SK-N-SH (cell line): ENCODE data around the gene KBTBD3. TPM values are rescaled to one million over a fixed set of nuclear protein-coding genes. Genes with fewer than 3 reads are reported as not detected.

ENCODE experiments used
- CTCF ChIA-PET: fragments of 300-600, 350-600 bp; formaldehyde crosslinking; extraction: SDS; loops from one replicate; lab custom pipeline; 2021; lab: Yijun Ruan, JAX
- POLR2A ChIA-PET: fragments of 350-600 bp; sonication (Branson Sonifier 250); formaldehyde crosslinking; extraction: SDS; loops from one replicate; lab custom pipeline; 2020; ENCODE audit warnings: antibody characterized with exemption, inconsistent platforms; lab: Yijun Ruan, JAX
- DNase-seq: peaks from one replicate; pipeline ENCODE4 v3.0.0; 2012
- H2AFZ ChIP-seq: fragments of 200-600 bp; sonication (generic); 2 replicates; pipeline ENCODE4 v1.8.1; 2016; ENCODE audit warnings: antibody characterized with exemption, mild to moderate bottlenecking, low read depth
- H3F3A ChIP-seq: fragments of 200-600 bp; sonication (generic); replicated peaks from 2 replicates; pipeline ENCODE3; 2016; ENCODE audit warnings: antibody characterized with exemption, mild to moderate bottlenecking; ENCODE audit not compliant: insufficient read depth
- H3K27ac ChIP-seq, 2 experiments: fragments of 200-500 bp in 1 of 2; fragments of 200-600 bp in 1 of 2; sonication (Bioruptor generic) in 1 of 2; sonication (generic), shearing (Covaris generic) in 1 of 2; 2 replicates each; pipeline versions ENCODE4 v1.5.1 to v1.6.1; 2014 to 2016; ENCODE audit warnings: low read depth in 2 of 2, inconsistent platforms in 1 of 2, low read length in 1 of 2, mild to moderate bottlenecking in 1 of 2, mixed read lengths in 1 of 2
- H3K27me3 ChIP-seq: fragments of 200-600 bp; sonication (generic), shearing (Covaris generic); 2 replicates; pipeline ENCODE4 v1.6.1; 2016; ENCODE audit warnings: mixed run types; ENCODE audit not compliant: insufficient read depth
- H3K36me3 ChIP-seq, 2 experiments: fragments of 200-500 bp in 1 of 2; fragments of 200-600 bp in 1 of 2; sonication (Bioruptor generic) in 1 of 2; sonication (generic) in 1 of 2; replicated peaks in 1 of 2; 2 replicates each; pipeline versions ENCODE3 to v1.5.1; 2014 to 2016; ENCODE audit warnings: low read length in 1 of 2, mild to moderate bottlenecking in 1 of 2; ENCODE audit not compliant: insufficient read depth in 2 of 2, control insufficient read depth in 1 of 2
- H3K4me1 ChIP-seq, 2 experiments: fragments of 200-500 bp in 1 of 2; fragments of 200-600 bp in 1 of 2; sonication (Bioruptor generic) in 1 of 2; sonication (generic), shearing (Covaris generic) in 1 of 2; 2 replicates each; pipeline versions ENCODE4 v1.5.1 to v1.6.1; 2014 to 2016; ENCODE audit warnings: low read depth in 1 of 2, low read length in 1 of 2, mixed run types in 1 of 2; ENCODE audit not compliant: insufficient read depth in 2 of 2, control insufficient read depth in 1 of 2
- H3K4me2 ChIP-seq: fragments of 200-600 bp; sonication (generic), shearing (Covaris generic); 2 replicates; pipeline ENCODE4 v1.6.1; 2017; ENCODE audit warnings: mixed run types
- H3K4me3 ChIP-seq, 2 experiments: fragments of 200-500 bp in 1 of 2; fragments of 200-600 bp in 1 of 2; sonication (Bioruptor generic) in 1 of 2; sonication (generic), shearing (Covaris generic) in 1 of 2; 2 replicates each; pipeline versions ENCODE4 v1.5.1 to v1.8.1; 2014 to 2016; ENCODE audit warnings: low read depth in 2 of 2, inconsistent platforms in 1 of 2, low read length in 1 of 2, mild to moderate bottlenecking in 1 of 2, mixed read lengths in 1 of 2, moderate library complexity in 1 of 2
- H3K79me2 ChIP-seq: fragments of 200-600 bp; sonication (generic); 2 replicates; pipeline ENCODE4 v1.8.1; 2017; ENCODE audit warnings: mild to moderate bottlenecking; ENCODE audit not compliant: insufficient read depth
- H3K9ac ChIP-seq: fragments of 200-600 bp; sonication (generic); 2 replicates; pipeline ENCODE4 v1.6.1; 2017; ENCODE audit warnings: mixed run types
- H3K9me2 ChIP-seq: fragments of 200-600 bp; sonication (generic); 2 replicates; pipeline ENCODE4 v1.6.1; 2017; ENCODE audit warnings: mixed run types
- H3K9me3 ChIP-seq: fragments of 200-600 bp; sonication (generic); 2 replicates; pipeline ENCODE4 v1.6.1; 2017; ENCODE audit warnings: mixed run types, mild to moderate bottlenecking, moderate library complexity
- H4K20me1 ChIP-seq: fragments of 200-600 bp; sonication (generic); 2 replicates; pipeline ENCODE4 v1.6.1; 2017; ENCODE audit warnings: mild to moderate bottlenecking, mixed run types; ENCODE audit not compliant: insufficient read depth
- CTCF ChIP-seq: fragments of 200-600 bp; sonication (generic); IDR thresholded peaks from 2 replicates; pipeline ENCODE4 v1.6.1; 2017; ENCODE audit warnings: antibody characterized with exemption, mild to moderate bottlenecking, moderate library complexity
- GABPA ChIP-seq: IDR thresholded peaks from 2 replicates; pipeline ENCODE4 v1.4.0; 2012; ENCODE audit warnings: low read depth, mild to moderate bottlenecking
- GATA2 ChIP-seq: sonication (generic); formaldehyde crosslinking; IDR thresholded peaks from 2 replicates; pipeline ENCODE4 v1.5.0; 2020; ENCODE audit warnings: mild to moderate bottlenecking, missing genetic modification reagents
- IRF3 ChIP-seq: fragments of 150-350 bp; IDR thresholded peaks from 2 replicates; pipeline ENCODE4 v1.6.1; 2016; ENCODE audit warnings: mild to moderate bottlenecking, low read depth, low read length
- JUND ChIP-seq: IDR thresholded peaks from 2 replicates; pipeline ENCODE4 v1.4.0; 2012
- MXI1 ChIP-seq: IDR thresholded peaks from 2 replicates; pipeline ENCODE4 v1.6.1; 2012; ENCODE audit warnings: mild to moderate bottlenecking, low read depth, low read length, improper control_type of control experiment
- RAD21 ChIP-seq: IDR thresholded peaks from 2 replicates; pipeline ENCODE4 v1.6.1; 2012; ENCODE audit warnings: mild to moderate bottlenecking, low read length
- RCOR1 ChIP-seq: fragments of 150-350 bp; IDR thresholded peaks from 2 replicates; pipeline ENCODE4 v1.6.1; 2017; ENCODE audit warnings: antibody characterized with exemption, low read length
- REST ChIP-seq: IDR thresholded peaks from 2 replicates; pipeline ENCODE4 v1.6.1; 2012; ENCODE audit warnings: mild to moderate bottlenecking, low read depth, low read length, moderate library complexity
- RFX5 ChIP-seq: IDR thresholded peaks from 2 replicates; pipeline ENCODE4 v1.6.1; 2012; ENCODE audit warnings: mild to moderate bottlenecking, improper control_type of control experiment, low read length
- TAF1 ChIP-seq: IDR thresholded peaks from 2 replicates; pipeline ENCODE4 v1.6.1; 2012; ENCODE audit warnings: low read depth, mild to moderate bottlenecking, low read length, moderate library complexity, borderline replicate concordance
- TCF12 ChIP-seq: IDR thresholded peaks from 2 replicates; pipeline ENCODE4 v1.4.0; 2012
- USF2 ChIP-seq: fragments of 150-350 bp; IDR thresholded peaks from 2 replicates; pipeline ENCODE4 v1.6.1; 2017; ENCODE audit warnings: antibody characterized with exemption, low read length, low read depth, borderline replicate concordance
- ZBTB33 ChIP-seq: IDR thresholded peaks from 2 replicates; pipeline ENCODE4 v1.4.0; 2012; ENCODE audit warnings: low read depth, borderline replicate concordance
- WGBS: methylation state at CpG from one replicate; pipeline ENCODE4 v1.1.6; 2017; ENCODE audit warnings: low lambda C conversion rate; 5-methylcytosine and 5-hydroxymethylcytosine counted together
- polyA plus RNA-seq, 3 experiments: library from polyadenylated mRNA; depleted of rRNA; stranded (reverse); fragments of >200 nt; gene quantifications; 2 replicates each; pipeline ENCODE4 v1.2.3, GENCODE V29; 2012

Gene KBTBD3
- polyA plus RNA-seq, 1 of the 3 experiments (the other 2 are of a cell fraction) = 1.9 TPM

GRCh38 chr11:106031202-106031810 lies 45.8 kb downstream of the KBTBD3 start:
- no peak overlapping the region for H3K9ac ChIP-seq
- no peaks in the 10 kb centered on the region for H3K9me2 ChIP-seq
- no peak overlapping the region for H3K4me2 ChIP-seq
- H3K9me3 ChIP-seq = no peaks in the 10 kb centered on the region
- POLR2A ChIA-PET = no interaction called here
- CTCF ChIA-PET = interaction anchor here (1.1 kb wide), 1 partner anchor 14 kb away, joined by 3 read pairs; no protein-coding TSS in a partner anchor
- no peak for DNase-seq
- no peaks in the 10 kb centered on the region for H3K27me3 ChIP-seq
- TF ChIP-seq GATA2 (CRISPR knock-in tag) (no peak), TAF1 (no peak), USF2 (no peak), TCF12 (no peak), CTCF (no peak), ZBTB33 (no peak), GABPA (no peak)
- no peaks in the 10 kb centered on the region for H3F3A ChIP-seq
- H3K27ac ChIP-seq = no peak overlapping the region
- no peaks in the 10 kb centered on the region for H4K20me1 ChIP-seq
- no peaks in the 10 kb centered on the region for H3K4me1 ChIP-seq
- H3K79me2 ChIP-seq = no peaks in the 10 kb centered on the region
- no peak overlapping the region for H3K4me3 ChIP-seq
- no peak overlapping the region for H2AFZ ChIP-seq
- H3K36me3 ChIP-seq = no peaks in the 10 kb centered on the region
- WGBS = 38% methylated on average over 2 of the region's 2 CpGs

GRCh38 chr11:106030609-106031008 lies 46.5 kb downstream of the KBTBD3 start:
- Histone ChIP-seq H4K20me1 (no peaks in the 10 kb centered on the region), H3K27me3 (no peaks in the 10 kb centered on the region), H3K4me3 (no peak overlapping the region), H3K9ac (no peak overlapping the region), H3K79me2 (no peaks in the 10 kb centered on the region), H3K4me1 (no peaks in the 10 kb centered on the region), H3K9me3 (no peaks in the 10 kb centered on the region), H3K9me2 (no peaks in the 10 kb centered on the region), H3K36me3 (no peaks in the 10 kb centered on the region), H3K27ac (no peak overlapping the region), H3K4me2 (no peak overlapping the region), H3F3A (no peaks in the 10 kb centered on the region), H2AFZ (no peak overlapping the region)
- no peak for DNase-seq
- 65% methylated on average over 4 of the region's 4 CpGs for WGBS
- ChIA-PET POLR2A (no interaction called here), CTCF (interaction anchor here (0.6 to 1.1 kb wide), 2 partner anchors 14 to 1206 kb away, joined by 3 read pairs; no protein-coding TSS in a partner anchor)
- no peak for TF ChIP-seq RCOR1
- TF ChIP-seq RAD21 = no peak
- no peak for TF ChIP-seq REST
- TF ChIP-seq RFX5 = no peak
- no peak for TF ChIP-seq IRF3
- TF ChIP-seq JUND = no peak
- TF ChIP-seq MXI1 = no peak
